ENCODE data around the gene CLN5. TPM values are rescaled to one million over a fixed set of nuclear protein-coding genes. Genes with fewer than 3 reads are reported as not detected.
A peak's percentile ranks its signal among the peaks of the same experiment; 100 is the strongest.
"Not testable (repeated sequence)": the region's sequence is repeated elsewhere in the genome, so short reads cannot be mapped to it uniquely, and the experiment has no call there.

The CLN5 gene
- 21.0 and 21.7 TPM in 2 replicates for total RNA-seq (2014; rRNA removed; shearing (Covaris generic))

DNA sequence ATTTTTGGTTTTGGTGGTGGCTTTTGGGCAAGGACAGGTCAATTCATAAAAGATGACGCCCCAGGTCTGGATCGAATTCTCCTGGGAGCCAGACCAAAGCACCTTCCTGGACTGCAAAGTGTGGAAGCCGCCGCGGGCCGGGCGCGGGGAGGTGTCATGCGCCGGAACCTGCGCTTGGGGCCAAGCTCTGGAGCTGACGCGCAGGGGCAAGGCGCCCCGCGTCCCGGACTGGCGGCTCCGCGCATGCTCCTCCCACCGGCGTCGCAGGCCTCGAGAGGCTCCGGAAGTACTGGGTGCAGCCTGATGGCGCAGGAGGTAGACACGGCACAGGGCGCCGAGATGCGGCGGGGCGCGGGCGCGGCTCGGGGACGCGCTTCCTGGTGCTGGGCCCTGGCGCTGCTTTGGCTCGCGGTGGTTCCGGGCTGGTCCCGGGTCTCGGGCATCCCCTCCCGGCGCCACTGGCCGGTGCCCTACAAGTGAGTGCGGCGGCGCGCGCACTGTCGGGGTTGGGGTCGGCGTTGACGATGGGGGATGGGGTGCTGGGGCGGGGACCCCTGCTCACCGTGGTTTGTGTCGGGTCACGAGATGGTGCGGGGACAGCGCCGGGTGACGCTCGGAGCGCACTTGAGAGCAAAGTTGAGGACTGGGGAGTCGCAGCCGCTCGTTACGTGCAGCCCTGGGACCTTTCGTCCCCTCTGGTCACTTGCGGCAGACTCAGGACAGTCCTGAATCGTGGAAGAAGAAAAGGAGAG lies at the start of gene CLN5:
CLN5 (plus strand) TSS at position 286 of the 752 bp plus-strand sequence; CDS start at position 304, 18 bp downstream.
- DNase-seq (ENCODE audit: low read depth) = peak; percentile 88

DNA sequence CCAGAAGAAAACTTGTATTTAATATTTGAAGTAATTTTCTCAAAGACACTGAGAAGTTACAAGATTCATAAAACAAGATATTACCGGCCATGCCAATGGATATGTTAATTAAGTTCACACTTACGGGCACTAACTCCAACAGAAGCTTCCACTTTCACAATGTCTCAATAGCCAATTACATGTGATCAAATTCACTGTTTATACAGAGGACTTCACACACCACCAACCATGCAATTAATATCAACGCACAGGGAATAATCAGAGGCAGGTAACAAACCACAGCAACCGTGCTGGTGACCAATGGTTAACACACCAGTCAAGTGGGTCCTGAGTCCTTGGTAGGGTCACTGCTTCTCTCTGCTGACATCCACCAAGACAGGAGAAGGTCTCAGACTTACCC lies 49.5 kb upstream of the CLN5 start:
- no peak for DNase-seq (ENCODE audit: low read depth)

DNA sequence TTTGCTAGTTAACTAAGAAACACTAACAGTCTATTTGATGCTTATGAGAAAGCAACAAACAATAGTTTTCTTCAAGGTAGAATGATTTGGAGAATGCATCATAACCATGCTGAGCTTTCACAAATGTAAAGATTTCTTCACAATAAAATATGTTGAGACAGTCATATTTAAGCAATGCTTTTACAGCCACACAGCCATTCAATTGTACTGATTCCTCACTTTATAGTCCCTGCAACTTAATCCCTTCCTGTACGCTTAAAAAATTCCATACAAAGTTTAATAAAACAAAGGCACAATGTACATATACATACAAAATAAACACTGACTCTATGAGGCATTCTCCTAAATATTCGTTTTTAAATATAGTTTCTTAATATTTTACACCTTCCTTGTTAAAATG lies 48.2 kb upstream of the CLN5 start:
- DNase-seq (ENCODE audit: low read depth) = no peak

DNA sequence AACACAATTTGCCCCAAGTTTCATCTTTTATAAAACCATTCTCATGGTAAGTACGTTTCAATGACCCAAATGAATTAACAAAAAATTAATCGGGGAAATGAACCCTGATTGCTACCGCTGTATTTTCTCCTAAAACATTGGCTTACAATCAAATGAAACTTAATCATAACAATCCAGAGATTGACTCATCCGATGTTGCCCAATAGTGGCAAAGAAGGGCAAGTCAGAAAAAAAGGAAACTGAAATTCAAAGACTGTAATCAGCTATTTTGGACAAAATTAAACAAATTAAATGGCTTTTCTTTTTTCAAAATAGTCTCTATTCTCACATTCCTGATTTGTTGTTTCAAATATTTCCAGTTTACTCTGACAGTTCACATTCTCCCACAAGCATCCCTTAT lies 47.4 kb upstream of the CLN5 start:
- DNase-seq (ENCODE audit: low read depth) = peak; percentile 54

DNA sequence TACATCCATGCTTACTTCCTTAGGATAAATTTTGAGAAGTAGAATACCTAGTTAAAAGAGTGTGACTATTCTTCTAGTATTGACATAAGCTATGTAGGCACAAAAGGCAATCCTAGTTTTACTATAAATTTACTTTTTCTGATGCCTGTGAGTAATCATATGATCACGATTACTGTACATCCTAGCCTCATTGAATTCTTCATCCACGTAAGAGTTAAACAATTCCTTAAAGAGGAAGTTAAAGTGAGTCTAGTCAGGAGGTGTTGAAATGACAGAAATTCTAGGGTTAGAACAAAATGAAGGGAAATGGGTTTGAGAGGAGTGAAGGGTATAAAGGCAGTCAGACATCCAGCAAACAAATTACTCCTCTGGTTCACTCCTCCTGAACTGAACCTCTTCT lies 43.7 kb upstream of the CLN5 start, which contains the start of gene ACOD1:
ACOD1 (plus strand) TSS at position 363 of the 400 bp plus-strand sequence. CDS start 48 bp downstream, outside the sequence.
- DNase-seq (ENCODE audit: low read depth) = no peak

DNA sequence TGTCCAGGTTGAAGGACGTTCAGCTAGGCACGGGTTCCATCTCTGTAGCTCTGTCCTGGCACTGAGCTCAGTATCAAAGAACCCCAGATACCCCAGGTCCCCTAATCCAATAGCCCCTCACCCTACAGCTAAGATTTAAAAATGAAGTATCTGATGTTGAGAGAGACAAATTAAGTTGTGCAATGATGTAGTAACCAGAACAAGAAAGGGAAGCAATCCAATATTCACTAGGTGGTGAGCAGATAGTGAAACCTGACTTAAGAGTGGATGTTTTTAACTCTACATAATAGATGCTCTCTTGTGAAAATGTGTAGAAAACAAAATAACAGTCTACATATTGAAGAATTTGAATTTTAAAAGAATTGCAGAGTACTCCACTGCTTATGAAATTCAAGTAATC lies 41.8 kb upstream of the CLN5 start:
- no peak for DNase-seq (ENCODE audit: low read depth)

DNA sequence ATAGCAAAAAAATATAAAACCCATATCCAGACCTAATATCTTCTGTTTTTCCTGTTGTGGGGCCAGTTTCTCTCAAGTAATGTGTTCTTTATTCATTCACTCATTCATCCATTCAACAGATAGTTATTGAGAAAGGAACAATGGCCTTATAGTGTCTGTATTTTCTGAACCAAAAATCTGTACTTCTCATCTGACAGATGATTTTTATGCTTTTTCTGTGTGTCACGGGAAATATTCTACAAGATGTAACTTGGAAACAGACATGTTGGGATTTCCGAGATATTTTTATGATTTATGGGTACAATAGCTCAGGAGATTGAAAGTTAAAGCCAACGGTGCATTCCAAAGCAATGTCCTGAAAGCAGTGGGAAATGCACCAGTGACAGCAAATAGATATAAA lies 37.9 kb upstream of the CLN5 start:
- no peak for DNase-seq (ENCODE audit: low read depth)

DNA sequence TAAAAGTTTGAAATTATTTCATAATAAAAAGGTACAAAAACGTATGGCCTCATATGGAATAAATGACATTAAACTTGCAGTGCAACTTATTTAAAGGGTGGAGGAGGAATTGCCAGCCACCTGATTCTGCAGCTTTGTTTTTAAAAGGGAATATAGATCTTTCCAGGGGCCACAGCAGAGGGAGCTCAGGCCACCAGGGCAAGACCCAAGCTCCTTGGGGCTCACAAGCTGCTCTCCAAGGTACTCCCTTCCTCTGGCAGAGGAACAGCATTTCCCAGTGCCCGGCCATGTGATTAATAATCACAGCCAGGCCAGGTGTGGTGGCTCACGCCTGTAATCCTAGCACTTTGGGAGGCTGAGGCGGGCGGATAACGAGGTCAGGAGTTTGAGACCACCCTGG lies 37.3 kb upstream of the CLN5 start:
- DNase-seq (ENCODE audit: low read depth) = no peak

DNA sequence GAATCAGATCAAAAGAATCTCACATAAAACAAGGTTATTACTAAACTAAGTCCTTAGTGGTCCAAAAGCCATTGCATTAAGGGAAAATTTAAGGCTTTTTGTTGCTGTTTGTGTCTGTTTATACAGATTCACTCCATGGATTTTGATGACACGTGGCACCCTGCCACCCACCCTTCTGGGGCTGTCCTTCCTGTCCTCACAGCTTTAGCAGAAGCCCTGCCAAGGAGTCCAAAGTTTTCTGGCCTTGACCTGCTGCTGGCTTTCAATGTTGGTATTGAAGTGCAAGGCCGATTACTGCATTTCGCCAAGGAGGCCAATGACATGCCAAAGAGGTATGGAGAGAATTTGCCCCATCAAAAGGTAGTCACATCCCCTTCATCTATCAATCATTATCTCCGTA lies 36.7 kb upstream of the CLN5 start:
- DNase-seq (ENCODE audit: low read depth) = no peak

DNA sequence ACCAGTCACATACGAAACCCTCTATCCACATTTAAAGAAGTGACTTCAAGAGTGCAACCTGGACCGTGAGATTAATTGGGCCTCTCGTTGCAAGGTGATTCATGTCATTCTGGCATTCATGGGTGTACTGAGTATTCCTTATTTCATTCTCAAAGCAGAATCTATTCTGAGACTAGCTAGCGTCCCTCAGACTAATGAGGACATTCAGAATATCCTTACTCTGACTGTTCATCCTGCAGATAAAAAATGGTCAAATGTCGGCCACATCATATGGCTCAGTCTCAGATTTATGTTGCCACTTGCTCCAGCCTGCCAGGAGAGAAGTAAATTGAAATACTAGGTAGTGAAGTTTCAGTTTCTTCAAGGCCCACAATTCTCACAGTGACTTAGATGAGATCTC lies 36.2 kb upstream of the CLN5 start:
- no peak for DNase-seq (ENCODE audit: low read depth)

DNA sequence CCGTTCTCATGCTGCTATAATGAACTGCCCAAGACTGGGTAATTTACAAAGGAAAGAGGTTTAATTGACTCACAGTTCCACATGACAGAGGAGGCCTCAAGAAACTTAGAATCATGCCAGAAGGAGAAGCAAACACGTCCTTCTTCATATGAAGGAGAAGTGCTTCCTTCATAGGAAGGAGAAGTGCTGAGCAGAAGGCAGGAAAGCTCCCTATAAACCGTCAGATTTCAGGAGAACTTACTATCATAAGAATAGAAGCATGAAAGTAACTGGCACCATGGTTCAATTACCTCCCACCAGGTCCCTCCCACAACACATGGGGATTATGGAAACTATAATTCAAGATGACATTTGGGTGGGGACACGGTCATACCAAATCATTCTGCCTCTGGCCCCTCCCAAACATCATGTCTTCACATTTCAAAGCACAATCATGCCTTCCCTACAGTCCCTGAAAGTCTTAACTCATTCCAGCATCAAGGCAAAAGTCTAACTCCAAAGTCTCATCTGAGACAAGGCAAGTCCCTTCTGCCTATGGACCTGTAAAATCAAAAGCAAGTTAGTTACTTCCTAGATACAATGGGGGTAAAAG lies 32.9 kb upstream of the CLN5 start:
- DNase-seq (ENCODE audit: low read depth) = no peak

DNA sequence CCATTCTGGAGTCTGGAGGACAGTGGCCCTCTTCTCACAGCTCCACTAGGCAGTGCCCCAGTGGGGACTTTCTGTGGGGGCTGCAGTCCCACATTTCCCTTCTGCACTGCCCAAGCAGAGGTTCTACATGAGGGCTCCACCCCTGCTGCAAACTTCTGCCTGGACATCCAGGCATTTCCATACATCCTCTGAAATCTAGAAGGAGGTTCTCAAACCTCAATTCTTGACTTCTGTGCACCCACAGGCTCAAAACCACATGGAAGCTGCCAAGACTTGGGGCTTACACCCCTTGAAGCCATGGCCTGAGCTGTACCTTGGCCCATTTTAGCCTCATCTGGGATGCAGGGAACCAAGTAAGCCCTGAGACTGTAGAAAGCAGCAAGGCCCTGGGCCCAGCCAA lies 32.1 kb upstream of the CLN5 start:
- DNase-seq (ENCODE audit: low read depth) = not testable (repeated sequence)

DNA sequence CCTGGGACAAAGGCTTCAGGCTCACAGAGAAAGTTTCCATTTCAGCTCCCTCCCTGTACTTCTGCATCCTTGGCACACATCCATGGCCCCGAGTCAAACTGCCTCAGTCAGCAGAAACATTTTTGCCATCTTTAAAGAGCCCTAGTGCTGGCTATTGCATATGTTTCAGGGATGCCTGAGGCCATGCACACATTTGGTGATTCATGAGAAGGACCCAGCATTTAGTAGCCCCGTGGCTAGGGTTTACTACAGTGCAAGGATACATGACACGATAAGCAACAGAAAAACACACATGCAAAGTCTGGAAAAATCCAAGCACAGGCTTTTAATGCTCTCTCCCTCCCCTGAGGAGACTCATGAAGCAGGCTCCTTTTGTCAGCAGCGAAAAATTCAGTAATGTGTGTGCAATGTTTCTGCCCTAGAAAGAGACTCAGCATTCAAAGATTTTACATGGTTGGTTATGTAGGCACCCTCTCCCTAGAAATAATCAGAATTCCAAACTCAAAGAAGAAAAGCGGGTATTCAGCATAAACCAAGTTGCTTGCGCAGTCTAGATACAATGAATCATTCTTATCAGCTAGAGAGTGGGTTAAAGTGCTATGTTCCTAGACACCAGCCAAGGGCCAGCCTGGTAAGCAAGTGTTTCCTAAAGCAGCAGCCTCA lies 26.0 kb upstream of the CLN5 start:
- peak; percentile 85 for DNase-seq (ENCODE audit: low read depth)

DNA sequence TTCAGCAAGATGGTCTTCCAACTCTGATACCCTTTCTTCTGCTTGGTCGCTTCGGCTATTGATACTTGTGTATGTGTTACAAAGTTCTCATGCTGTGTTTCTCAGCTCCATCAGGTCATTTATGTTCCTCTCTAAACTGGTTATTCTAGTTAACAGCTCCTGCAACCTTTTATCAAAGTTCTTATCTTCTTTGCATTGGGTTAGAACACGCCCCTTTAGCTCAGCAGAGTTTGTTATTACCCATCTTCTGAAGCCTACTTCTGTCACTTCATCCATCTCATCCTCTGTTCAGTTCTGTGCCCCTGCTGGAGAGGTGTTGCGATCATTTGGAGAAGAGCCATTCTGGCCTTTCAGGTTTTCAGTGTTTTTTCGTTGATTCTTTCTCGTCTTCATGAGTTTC lies 24.9 kb upstream of the CLN5 start:
- DNase-seq (ENCODE audit: low read depth) = no peak

DNA sequence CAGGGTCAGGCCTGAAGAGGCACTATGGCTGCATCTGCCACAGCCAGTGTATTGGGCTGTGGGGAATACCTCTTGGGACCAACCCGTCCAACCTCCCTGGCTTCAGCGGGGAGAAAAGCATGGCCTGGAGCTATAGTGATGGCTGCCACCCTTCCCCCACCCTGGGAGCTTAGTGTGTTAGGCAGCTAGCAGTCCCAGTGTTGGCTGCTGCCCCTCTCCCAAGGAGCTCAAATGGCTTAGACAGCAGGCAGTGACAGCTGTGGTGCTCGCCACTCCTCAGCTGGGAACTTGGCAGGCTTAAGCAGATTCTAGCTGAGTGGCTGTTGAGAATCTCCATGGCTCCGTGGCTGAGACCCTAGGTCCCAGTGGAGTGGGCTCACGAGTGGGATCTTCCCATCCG lies 23.8 kb upstream of the CLN5 start:
- DNase-seq (ENCODE audit: low read depth) = no peak

DNA sequence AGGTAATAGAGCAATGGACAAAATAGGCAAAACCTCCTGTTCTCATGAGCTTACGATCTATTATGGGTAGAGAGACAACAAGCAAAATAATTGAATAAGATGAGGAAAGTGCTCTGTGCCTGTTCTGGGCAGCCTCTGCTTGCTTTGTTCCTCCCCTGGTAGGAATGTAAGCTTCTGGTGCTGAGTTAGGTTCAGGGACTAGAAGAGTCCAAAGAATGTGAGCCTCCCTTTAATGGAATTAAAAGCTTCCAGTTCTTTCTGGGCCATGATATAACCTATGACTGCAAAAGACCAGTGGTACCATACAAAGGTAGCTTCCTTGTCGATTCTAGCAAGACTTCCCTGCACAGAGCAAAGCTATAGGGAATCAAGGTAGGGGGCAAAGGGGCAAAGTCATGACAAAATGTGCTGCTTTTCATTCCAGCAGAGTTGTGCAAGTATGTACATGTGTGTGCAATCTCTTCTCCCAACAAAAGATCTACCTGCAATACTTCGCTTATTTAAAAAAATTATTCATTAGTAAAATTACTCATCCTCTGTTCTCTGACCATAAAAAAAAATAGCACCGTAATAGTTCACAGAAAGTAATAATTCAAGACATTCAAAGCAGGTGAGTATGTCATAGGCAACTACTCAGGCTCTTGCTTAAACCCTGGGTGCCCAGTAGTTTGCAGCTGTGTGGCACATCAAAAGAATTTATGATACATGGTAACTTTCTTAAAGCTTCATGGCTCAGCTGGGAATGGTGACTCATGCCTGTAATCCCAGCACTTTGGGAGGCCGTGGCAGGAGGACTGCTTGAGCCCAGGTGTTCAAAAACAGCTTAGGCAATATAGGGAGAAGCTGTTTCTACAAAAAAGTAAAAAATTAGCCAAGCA lies 22.2 kb upstream of the CLN5 start:
- DNase-seq (ENCODE audit: low read depth) = peak; percentile 35

DNA sequence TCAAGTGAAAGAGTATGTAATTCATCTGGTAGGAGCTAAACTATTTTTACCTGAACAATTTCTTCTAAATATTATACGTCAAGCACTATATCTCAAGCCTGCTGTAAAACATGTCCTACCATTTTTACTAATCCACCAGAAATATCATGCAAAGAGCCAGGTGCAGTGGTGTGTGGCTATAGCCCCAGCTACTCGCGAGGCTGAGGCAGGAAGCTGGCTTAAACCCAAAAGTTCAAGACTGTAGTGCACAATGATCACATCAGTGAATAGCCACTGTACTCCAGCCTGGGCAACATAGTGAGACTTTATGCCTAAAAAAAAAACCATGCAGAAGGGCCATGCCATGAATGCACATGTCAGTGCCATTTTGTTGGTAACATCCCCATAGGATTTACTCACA lies 20.7 kb upstream of the CLN5 start:
- no peak for DNase-seq (ENCODE audit: low read depth)

DNA sequence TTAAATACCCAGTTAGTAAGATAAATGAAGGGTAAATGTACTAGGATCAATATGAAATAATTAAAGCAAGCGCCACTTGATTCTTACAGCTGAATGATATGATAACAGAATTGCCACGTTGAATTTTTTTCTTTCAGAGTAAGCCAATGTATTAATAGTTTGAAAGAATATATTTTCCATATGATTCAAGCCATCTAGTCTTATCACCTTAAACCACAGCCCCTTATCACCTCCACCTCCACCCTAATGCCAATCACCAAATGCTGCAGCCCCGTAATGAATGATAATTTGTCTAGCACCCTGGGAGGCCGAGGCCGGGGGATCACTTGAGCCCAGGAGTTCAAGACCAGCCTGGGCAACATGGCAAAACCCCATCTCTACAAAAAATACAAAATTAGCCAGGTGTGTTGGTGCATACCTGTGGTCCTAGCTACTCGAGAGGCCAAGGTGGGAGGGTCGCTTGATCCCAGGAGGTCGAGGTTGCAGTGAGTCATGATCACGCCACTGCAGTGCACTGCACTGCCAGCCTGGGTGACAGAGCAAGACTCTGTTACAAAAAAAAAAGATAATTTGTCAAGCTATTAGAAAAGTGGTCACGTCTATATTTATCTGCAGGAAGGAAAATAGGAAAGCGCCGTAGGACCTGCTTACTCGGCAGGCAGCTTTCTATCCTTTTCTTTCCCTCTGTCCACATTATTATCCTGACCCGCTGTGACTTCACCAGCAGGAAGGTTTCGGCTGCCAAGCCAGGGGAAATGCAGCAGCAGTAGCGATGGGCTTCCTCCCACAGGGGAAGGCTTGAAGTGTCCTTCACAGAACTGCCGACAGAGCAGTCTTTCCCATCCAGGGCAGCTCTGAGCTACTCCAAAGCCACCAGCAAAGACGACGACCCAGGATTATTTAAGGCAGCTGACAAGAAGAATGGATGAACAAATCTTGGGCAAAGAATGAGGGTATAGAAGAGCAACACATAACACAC lies 19.7 kb upstream of the CLN5 start:
- DNase-seq (ENCODE audit: low read depth) = no peak

DNA sequence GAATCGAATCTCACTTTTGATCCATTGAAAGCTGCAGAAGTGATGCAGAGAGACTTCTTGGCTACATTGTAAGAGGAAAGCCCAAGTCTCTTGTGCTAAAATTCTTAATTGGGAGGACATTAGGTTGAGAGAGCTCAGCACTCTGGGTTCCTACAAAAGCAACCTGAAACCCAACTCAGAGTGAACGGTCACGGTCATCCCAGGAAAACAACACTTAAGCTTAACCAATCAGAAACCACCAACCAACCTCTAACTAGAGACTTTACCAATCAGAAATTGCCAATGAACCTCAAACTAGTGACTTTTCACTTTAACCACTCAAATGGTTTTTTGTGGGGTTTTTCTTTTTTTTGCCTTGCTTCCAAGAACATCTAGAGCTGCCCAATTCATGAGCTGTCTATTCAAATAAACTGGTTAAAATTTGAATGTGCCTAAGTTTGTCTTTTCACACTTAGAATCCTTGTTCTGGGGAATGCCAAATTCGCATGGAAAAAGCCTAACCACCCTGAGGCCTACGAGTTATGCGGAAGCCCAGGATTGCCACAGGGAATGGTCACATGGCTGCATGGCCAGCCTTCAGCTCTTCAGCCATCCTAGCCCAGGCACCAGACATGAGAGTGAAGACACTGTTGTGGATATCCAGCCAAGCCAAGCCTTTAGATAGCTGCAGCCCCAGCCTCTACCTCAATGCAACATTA lies 17.8 kb upstream of the CLN5 start:
- DNase-seq (ENCODE audit: low read depth) = no peak

DNA sequence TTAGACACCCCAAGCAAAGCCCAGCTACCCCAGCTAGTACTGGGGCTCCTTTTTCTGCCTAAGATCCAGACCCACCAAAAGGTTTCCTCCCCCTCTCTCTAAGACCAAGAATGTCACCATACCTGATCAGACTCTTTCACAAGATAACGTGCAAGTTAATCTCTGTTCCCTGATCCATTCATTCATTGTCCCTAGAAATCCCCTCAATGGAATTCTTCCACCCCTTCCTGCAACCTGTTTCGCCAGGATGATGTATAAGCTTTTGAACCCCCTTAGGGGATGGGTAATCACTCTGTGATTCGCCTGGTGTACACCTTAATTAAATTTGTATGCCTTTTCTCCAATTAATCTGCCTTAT lies 17.3 kb upstream of the CLN5 start:
- DNase-seq (ENCODE audit: low read depth) = no peak
